Gastroesophageal sphincter (tissue), 3 donors: ENCODE results near the gene DCUN1D3.

ENCODE experiments used
- POLR2A ChIP-seq, 2 donors: fragments of 450-650 bp; IDR thresholded peaks; one replicate each; pipeline ENCODE4 v1.6.1; 2017; ENCODE audit warnings: antibody characterized with exemption in 2 of 2, mild to moderate bottlenecking in 2 of 2, moderate library complexity in 1 of 2
- POLR2AphosphoS5 ChIP-seq: sonication (generic); formaldehyde crosslinking; IDR thresholded peaks from one replicate; pipeline ENCODE4 v1.6.1; 2017; ENCODE audit warnings: antibody characterized with exemption
- TF ChIP-seq, protein P1 (sequence below), 4 experiments: fragments of 200-600 bp in 2 of 4; fragments of 450-650 bp in 2 of 4; sonication (generic) in 1 of 4; IDR thresholded peaks; one replicate each; pipeline ENCODE4 v1.5.1; 2017 to 2019; ENCODE audit warnings: antibody characterized with exemption in 4 of 4, mild to moderate bottlenecking in 2 of 4, moderate library complexity in 2 of 4

DNA sequence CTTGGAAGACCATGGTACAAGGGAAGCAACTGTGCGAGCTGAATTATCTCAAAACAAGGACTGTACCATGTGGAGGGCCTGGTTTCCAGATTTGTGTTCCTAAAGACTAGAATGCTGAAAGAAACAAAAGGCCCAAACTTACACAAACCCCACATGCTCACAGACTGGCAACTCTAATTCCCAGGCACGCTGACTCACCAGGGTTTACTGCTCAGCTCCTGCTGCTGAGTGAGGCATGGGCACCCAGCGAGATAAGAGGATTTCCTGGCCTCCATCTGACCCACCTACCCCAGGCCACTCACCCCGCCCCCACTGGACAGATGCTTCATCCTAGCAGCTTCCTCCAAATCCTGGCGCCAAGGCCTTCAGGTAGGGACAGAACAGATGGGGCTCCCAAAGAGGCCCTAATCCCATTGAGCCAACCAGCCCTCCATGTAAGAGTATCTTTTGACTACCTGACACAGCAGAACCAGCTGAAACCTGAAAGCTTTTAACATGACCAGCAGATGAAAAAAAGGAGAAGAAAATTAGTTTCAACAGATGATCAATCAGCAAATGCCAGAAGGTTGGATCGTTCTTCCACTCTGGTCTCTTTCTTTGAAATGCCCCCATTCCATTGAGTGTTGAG lies 33.9 kb downstream of the DCUN1D3 start:
- TF ChIP-seq, protein P1, sequence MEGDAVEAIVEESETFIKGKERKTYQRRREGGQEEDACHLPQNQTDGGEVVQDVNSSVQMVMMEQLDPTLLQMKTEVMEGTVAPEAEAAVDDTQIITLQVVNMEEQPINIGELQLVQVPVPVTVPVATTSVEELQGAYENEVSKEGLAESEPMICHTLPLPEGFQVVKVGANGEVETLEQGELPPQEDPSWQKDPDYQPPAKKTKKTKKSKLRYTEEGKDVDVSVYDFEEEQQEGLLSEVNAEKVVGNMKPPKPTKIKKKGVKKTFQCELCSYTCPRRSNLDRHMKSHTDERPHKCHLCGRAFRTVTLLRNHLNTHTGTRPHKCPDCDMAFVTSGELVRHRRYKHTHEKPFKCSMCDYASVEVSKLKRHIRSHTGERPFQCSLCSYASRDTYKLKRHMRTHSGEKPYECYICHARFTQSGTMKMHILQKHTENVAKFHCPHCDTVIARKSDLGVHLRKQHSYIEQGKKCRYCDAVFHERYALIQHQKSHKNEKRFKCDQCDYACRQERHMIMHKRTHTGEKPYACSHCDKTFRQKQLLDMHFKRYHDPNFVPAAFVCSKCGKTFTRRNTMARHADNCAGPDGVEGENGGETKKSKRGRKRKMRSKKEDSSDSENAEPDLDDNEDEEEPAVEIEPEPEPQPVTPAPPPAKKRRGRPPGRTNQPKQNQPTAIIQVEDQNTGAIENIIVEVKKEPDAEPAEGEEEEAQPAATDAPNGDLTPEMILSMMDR (IDR thresholded peaks at IDR 0.05): no peak
- TF ChIP-seq POLR2AphosphoS5 (peak; percentile 58), POLR2A (IDR thresholded peaks at IDR 0.05) (no peak)
